OCI-LY1 (cell line): ENCODE data around the gene MMP11.

Source experiments
- H2AFZ ChIP-seq: fragments of 200-600 bp; sonication (generic), shearing (Covaris generic); 2 replicates; pipeline ENCODE4 v1.6.0; 2014; ENCODE audit warnings: antibody characterized with exemption, mild to moderate bottlenecking, low read length
- H3F3A ChIP-seq: fragments of 200-600 bp; sonication (generic), shearing (Covaris generic); 2 replicates; pipeline ENCODE4 v1.6.0; 2014; ENCODE audit warnings: mild to moderate bottlenecking, antibody characterized with exemption, low read length, moderate library complexity; ENCODE audit not compliant: insufficient read depth
- H3K27ac ChIP-seq: fragments of 200-600 bp; sonication (generic); 2 replicates; pipeline ENCODE4 v1.5.1; 2014; ENCODE audit warnings: low read length, mixed run types, mild to moderate bottlenecking, low read depth; ENCODE audit not compliant: poor library complexity, severe bottlenecking
- H3K27me3 ChIP-seq: fragments of 200-600 bp; sonication (generic); 2 replicates; pipeline ENCODE4 v1.6.0; 2014; ENCODE audit warnings: antibody characterized with exemption, mild to moderate bottlenecking, low read length, moderate library complexity; ENCODE audit not compliant: insufficient read depth
- H3K36me3 ChIP-seq: fragments of 200-600 bp; sonication (generic); 2 replicates; pipeline ENCODE4 v1.6.1; 2014; ENCODE audit warnings: mild to moderate bottlenecking, antibody characterized with exemption, low read length, moderate library complexity, mixed read lengths; ENCODE audit not compliant: insufficient read depth
- H3K4me1 ChIP-seq: fragments of 200-600 bp; sonication (generic); 2 replicates; pipeline ENCODE4 v1.5.1; 2014; ENCODE audit warnings: mild to moderate bottlenecking, low read length, moderate library complexity; ENCODE audit not compliant: insufficient read depth, severe bottlenecking
- H3K4me2 ChIP-seq: fragments of 200-600 bp; sonication (generic), shearing (Covaris generic); 2 replicates; pipeline ENCODE4 v1.6.1; 2014; ENCODE audit warnings: low read length
- H3K4me3 ChIP-seq: fragments of 200-600 bp; sonication (generic); 2 replicates; pipeline ENCODE4 v1.5.1; 2014; ENCODE audit warnings: low read length, low read depth, mild to moderate bottlenecking, mixed read lengths; ENCODE audit not compliant: poor library complexity, severe bottlenecking
- H3K79me2 ChIP-seq: fragments of 200-600 bp; shearing (Covaris generic); 2 replicates; pipeline ENCODE4 v1.6.1; 2016; ENCODE audit warnings: mixed run types, low read length, mixed read lengths; ENCODE audit not compliant: insufficient read depth
- H3K9ac ChIP-seq: fragments of 200-600 bp; sonication (generic), shearing (Covaris generic); 2 replicates; pipeline ENCODE4 v1.6.1; 2014; ENCODE audit warnings: mild to moderate bottlenecking, low read length, mixed read lengths
- H3K9me2 ChIP-seq: fragments of 200-600 bp; sonication (generic), shearing (Covaris generic); 2 replicates; pipeline ENCODE4 v1.6.1; 2014; ENCODE audit warnings: low read depth, mild to moderate bottlenecking, low read length, mixed read lengths
- H3K9me3 ChIP-seq: fragments of 200-600 bp; shearing (Covaris generic); 2 replicates; pipeline ENCODE4 v1.6.1; 2014; ENCODE audit warnings: low read length, mixed read lengths
- H4K20me1 ChIP-seq: fragments of 200-600 bp; sonication (generic), shearing (Covaris generic); 2 replicates; pipeline ENCODE4 v1.6.0; 2016; ENCODE audit warnings: mild to moderate bottlenecking, low read length; ENCODE audit not compliant: insufficient read depth
- EZH2 ChIP-seq: fragments of 200-600 bp; sonication (generic), shearing (Covaris generic); IDR thresholded peaks from 2 replicates; pipeline ENCODE4 v1.8.0; 2017; ENCODE audit warnings: borderline replicate concordance, mixed run types, mild to moderate bottlenecking, antibody characterized with exemption, low read length, moderate library complexity, mixed read lengths
- TF ChIP-seq, protein P1 (sequence below): fragments of 200-600 bp; sonication (generic), shearing (Covaris generic); IDR thresholded peaks from 2 replicates; pipeline ENCODE4 v1.5.1; 2017; ENCODE audit warnings: mild to moderate bottlenecking, antibody characterized with exemption, low read length, moderate library complexity, mixed read lengths

MMP11 gene

DNA sequence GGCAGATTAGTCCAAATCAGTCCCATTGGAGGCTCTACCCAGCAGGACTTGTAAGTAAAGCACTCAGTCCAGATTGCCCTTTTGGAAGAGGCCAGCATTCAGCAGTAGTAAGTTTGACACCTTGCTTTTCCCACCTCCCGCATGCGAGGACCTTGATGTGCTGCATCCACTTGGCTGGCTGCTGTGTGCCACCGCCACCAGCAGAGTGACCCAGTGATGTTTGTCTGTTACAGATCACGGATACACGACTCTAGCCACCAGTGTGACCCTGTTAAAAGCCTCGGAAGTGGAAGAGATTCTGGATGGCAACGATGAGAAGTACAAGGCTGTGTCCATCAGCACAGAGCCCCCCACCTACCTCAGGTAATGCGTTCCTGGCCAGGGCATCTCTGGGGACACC lies 20.7 kb downstream of the MMP11 start:
- Histone ChIP-seq H4K20me1 (no peaks in the 10 kb centered on the region), H3K9me3 (no peaks in the 10 kb centered on the region), H3K4me2 (no peak overlapping the region), H3K9me2 (no peaks in the 10 kb centered on the region), H2AFZ (no peak overlapping the region), H3K36me3 (peaks cover 63% of the 10 kb centered on the region), H3K4me3 (no peak overlapping the region), H3K27ac (no peak overlapping the region), H3K4me1 (peaks cover 22% of the 10 kb centered on the region), H3F3A (peaks cover 6% of the 10 kb centered on the region; the same call in 1 of the 2 replicates), H3K9ac (no peak overlapping the region), H3K27me3 (no peaks in the 10 kb centered on the region), H3K79me2 (peaks cover 37% of the 10 kb centered on the region)
- TF ChIP-seq EZH2 = no peak
- TF ChIP-seq, protein P1, sequence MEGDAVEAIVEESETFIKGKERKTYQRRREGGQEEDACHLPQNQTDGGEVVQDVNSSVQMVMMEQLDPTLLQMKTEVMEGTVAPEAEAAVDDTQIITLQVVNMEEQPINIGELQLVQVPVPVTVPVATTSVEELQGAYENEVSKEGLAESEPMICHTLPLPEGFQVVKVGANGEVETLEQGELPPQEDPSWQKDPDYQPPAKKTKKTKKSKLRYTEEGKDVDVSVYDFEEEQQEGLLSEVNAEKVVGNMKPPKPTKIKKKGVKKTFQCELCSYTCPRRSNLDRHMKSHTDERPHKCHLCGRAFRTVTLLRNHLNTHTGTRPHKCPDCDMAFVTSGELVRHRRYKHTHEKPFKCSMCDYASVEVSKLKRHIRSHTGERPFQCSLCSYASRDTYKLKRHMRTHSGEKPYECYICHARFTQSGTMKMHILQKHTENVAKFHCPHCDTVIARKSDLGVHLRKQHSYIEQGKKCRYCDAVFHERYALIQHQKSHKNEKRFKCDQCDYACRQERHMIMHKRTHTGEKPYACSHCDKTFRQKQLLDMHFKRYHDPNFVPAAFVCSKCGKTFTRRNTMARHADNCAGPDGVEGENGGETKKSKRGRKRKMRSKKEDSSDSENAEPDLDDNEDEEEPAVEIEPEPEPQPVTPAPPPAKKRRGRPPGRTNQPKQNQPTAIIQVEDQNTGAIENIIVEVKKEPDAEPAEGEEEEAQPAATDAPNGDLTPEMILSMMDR = no peak

GRCh38 chr22:23796461-23796860 lies 23.8 kb downstream of the MMP11 start:
- Histone ChIP-seq H3K9ac (no peak overlapping the region), H4K20me1 (no peaks in the 10 kb centered on the region)

GRCh38 chr22:23800297-23801237 lies 27.9 kb downstream of the MMP11 start:
- H3F3A ChIP-seq = peaks cover 14% of the 10 kb centered on the region; the same call in 1 of the 2 replicates
- no peaks in the 10 kb centered on the region for H3K9me3 ChIP-seq
- peaks cover 10% of the 10 kb centered on the region for H3K79me2 ChIP-seq
- H2AFZ ChIP-seq = no peak overlapping the region
- H3K27ac ChIP-seq = peak overlapping the region; percentile 98
- peaks cover 56% of the 10 kb centered on the region for H3K36me3 ChIP-seq
- no peaks in the 10 kb centered on the region for H4K20me1 ChIP-seq
- TF ChIP-seq EZH2 = no peak
- TF ChIP-seq, protein P1 = no peak
- peaks cover 74% of the 10 kb centered on the region for H3K4me1 ChIP-seq
- H3K4me2 ChIP-seq = peak overlapping the region; percentile 97
- H3K9ac ChIP-seq = peak overlapping the region; percentile 90
- H3K9me2 ChIP-seq = no peaks in the 10 kb centered on the region
- no peaks in the 10 kb centered on the region for H3K27me3 ChIP-seq
- H3K4me3 ChIP-seq = peak overlapping the region; percentile 35

More at GRCh38 chr22:23796461-23796860, 23.8 kb downstream of the MMP11 start:
- Histone ChIP-seq H3K36me3 (peaks cover 68% of the 10 kb centered on the region), H3K4me3 (no peak overlapping the region), H3K4me2 (no peak overlapping the region), H3K9me3 (no peaks in the 10 kb centered on the region), H3K9me2 (no peaks in the 10 kb centered on the region), H3K4me1 (peaks cover 33% of the 10 kb centered on the region), H3F3A (peaks cover 13% of the 10 kb centered on the region; the same call in 1 of the 2 replicates), H2AFZ (no peak overlapping the region), H3K27me3 (no peaks in the 10 kb centered on the region), H3K79me2 (peaks cover 7% of the 10 kb centered on the region), H3K27ac (no peak overlapping the region)
- no peak for TF ChIP-seq EZH2
